Fibroblast of lung (primary cell): ENCODE results near the gene HPSE2. TPM values are rescaled to one million over a fixed set of nuclear protein-coding genes. Genes with fewer than 3 reads are reported as not detected.

ENCODE experiments used
- DNase-seq, 2 donors: peaks; one replicate each; pipeline versions ENCODE4 v3.0.0 to v3.0.0-alpha.2; 2010; ENCODE audit warnings: low read depth in 2 of 2
- H2AFZ ChIP-seq: 2 replicates; pipeline ENCODE4 v1.5.1; 2012; ENCODE audit warnings: low read length, control low read depth, inconsistent platforms
- H3K27ac ChIP-seq: 2 replicates; pipeline ENCODE4 v1.5.1; 2011; ENCODE audit warnings: low read length, control low read depth; ENCODE audit not compliant: insufficient read depth
- H3K27me3 ChIP-seq: 2 replicates; pipeline ENCODE4 v1.5.1; 2011; ENCODE audit warnings: mild to moderate bottlenecking, low read length; ENCODE audit not compliant: control insufficient read depth, insufficient read depth
- H3K36me3 ChIP-seq: 2 replicates; pipeline ENCODE4 v1.5.1; 2011; ENCODE audit warnings: low read length; ENCODE audit not compliant: control insufficient read depth, insufficient read depth
- H3K4me1 ChIP-seq: 2 replicates; pipeline ENCODE4 v1.5.1; 2011; ENCODE audit warnings: low read length; ENCODE audit not compliant: control insufficient read depth, insufficient read depth; ENCODE audit errors: extremely low read depth
- H3K4me2 ChIP-seq: 2 replicates; pipeline ENCODE4 v1.5.1; 2011; ENCODE audit warnings: low read length, control low read depth; ENCODE audit not compliant: insufficient read depth; ENCODE audit errors: extremely low read depth
- H3K4me3 ChIP-seq, 4 experiments: fragments of 200-600 bp in 1 of 4; sonication (generic) in 1 of 4; replicated peaks in 1 of 4; 2 replicates each; pipeline ENCODE4 v1.5.1; 2011 to 2016; ENCODE audit warnings: low read length in 4 of 4, low read depth in 3 of 4, mild to moderate bottlenecking in 3 of 4, control low read depth in 2 of 4, inconsistent platforms in 1 of 4, mixed read lengths in 1 of 4; ENCODE audit not compliant: insufficient read depth in 1 of 4; ENCODE audit errors: control extremely low read depth in 1 of 4
- H3K79me2 ChIP-seq: 2 replicates; pipeline ENCODE4 v1.5.1; 2012; ENCODE audit warnings: mild to moderate bottlenecking, low read length, inconsistent platforms; ENCODE audit not compliant: control insufficient read depth, insufficient read depth
- H3K9ac ChIP-seq: 2 replicates; pipeline ENCODE4 v1.5.1; 2011; ENCODE audit warnings: mild to moderate bottlenecking, low read length, control low read depth; ENCODE audit not compliant: insufficient read depth
- H3K9me3 ChIP-seq: 2 replicates; pipeline ENCODE4 v1.5.1; 2012; ENCODE audit warnings: low read depth, low read length; ENCODE audit not compliant: control insufficient read depth, insufficient read depth
- H4K20me1 ChIP-seq: 2 replicates; pipeline ENCODE4 v1.5.1; 2011; ENCODE audit warnings: low read length; ENCODE audit not compliant: control insufficient read depth, insufficient read depth; ENCODE audit errors: extremely low read depth
- EZH2 ChIP-seq: IDR thresholded peaks from 2 replicates; pipeline ENCODE4 v1.5.1; 2012; ENCODE audit warnings: low read length, control low read depth, mild to moderate bottlenecking; ENCODE audit errors: missing control alignments
- polyA plus RNA-seq, 2 donors: library from polyadenylated mRNA; depleted of rRNA in 1 of 2; stranded (reverse) in 1 of 2; unstranded in 1 of 2; fragments of >200 nt; gene quantifications; 2 replicates each; pipeline ENCODE4 v1.2.1, GENCODE V29; 2011 to 2012; ENCODE audit warnings: missing spikeins in 1 of 2
- total RNA-seq: library from RNA; depleted of rRNA; stranded (reverse); fragments of >200 nt; gene quantifications from 2 replicates; pipeline ENCODE4 v1.2.1, GENCODE V29; 2014
- TF ChIP-seq, protein P1 (sequence below), 2 donors: IDR thresholded peaks in 1 of 2; conservative IDR thresholded peaks in 1 of 2; 1 replicate in 1 of 2; 2 replicates in 1 of 2; pipeline ENCODE4 v1.5.1; 2011 to 2012; ENCODE audit warnings: low read length in 2 of 2, control low read depth in 1 of 2, inconsistent platforms in 1 of 2, low read depth in 1 of 2, mild to moderate bottlenecking in 1 of 2

The HPSE2 gene
- total and polyA plus RNA-seq, 2 donors (not counting 1 experiment from before 2014, with no cell fraction given), result 0.02 to 0.17 TPM

GRCh38 chr10:98517672-98518071 lies 718.0 kb downstream of the HPSE2 start:
- Histone ChIP-seq H3K79me2 (no peaks in the 10 kb centered on the region), H3K9me3 (no peaks in the 10 kb centered on the region), H3K4me2 (no peak overlapping the region), H3K27me3 (no peaks in the 10 kb centered on the region), H3K4me3 (no peak overlapping the region), H4K20me1 (no peaks in the 10 kb centered on the region), H3K36me3 (no peaks in the 10 kb centered on the region), H2AFZ (no peak overlapping the region), H3K4me1 (no peaks in the 10 kb centered on the region), H3K27ac (no peak overlapping the region), H3K9ac (no peak overlapping the region)
- TF ChIP-seq EZH2, result no peak
- TF ChIP-seq, protein P1, sequence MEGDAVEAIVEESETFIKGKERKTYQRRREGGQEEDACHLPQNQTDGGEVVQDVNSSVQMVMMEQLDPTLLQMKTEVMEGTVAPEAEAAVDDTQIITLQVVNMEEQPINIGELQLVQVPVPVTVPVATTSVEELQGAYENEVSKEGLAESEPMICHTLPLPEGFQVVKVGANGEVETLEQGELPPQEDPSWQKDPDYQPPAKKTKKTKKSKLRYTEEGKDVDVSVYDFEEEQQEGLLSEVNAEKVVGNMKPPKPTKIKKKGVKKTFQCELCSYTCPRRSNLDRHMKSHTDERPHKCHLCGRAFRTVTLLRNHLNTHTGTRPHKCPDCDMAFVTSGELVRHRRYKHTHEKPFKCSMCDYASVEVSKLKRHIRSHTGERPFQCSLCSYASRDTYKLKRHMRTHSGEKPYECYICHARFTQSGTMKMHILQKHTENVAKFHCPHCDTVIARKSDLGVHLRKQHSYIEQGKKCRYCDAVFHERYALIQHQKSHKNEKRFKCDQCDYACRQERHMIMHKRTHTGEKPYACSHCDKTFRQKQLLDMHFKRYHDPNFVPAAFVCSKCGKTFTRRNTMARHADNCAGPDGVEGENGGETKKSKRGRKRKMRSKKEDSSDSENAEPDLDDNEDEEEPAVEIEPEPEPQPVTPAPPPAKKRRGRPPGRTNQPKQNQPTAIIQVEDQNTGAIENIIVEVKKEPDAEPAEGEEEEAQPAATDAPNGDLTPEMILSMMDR (conservative IDR thresholded peaks at IDR 0.05 in 1 of 2, IDR thresholded peaks at IDR 0.05 in 1 of 2; ENCODE audit: low read depth in 1 of 2, low read length in 2 of 2), result no peak
- DNase-seq, result no peak

DNA sequence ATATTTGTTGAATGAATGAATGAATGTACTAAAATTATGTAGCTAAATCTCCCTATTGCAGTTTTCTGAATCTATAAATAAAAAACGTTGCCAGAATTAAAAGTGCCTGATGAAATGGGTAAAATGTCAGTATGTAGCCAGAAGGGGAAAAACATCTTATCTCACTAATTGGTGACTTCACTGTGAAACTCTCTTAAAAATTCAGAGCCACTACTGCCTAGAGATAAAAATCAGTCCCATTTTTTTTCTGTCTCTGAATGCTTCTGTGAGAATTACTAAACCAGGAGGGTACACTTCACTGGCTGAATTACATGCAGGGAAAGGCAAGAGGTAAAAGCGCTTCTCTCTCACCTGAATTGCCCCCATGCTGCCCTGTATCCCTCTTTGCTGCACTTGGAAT lies 719.3 kb downstream of the HPSE2 start:
- H2AFZ ChIP-seq, result no peak overlapping the region
- no peak overlapping the region for H3K9ac ChIP-seq
- TF ChIP-seq, protein P1 (conservative IDR thresholded peaks at IDR 0.05 in 1 of 2, IDR thresholded peaks at IDR 0.05 in 1 of 2; ENCODE audit: low read depth in 1 of 2, low read length in 2 of 2), result no peak
- no peak for TF ChIP-seq EZH2
- H3K4me1 ChIP-seq, result no peaks in the 10 kb centered on the region
- no peaks in the 10 kb centered on the region for H3K9me3 ChIP-seq
- H3K36me3 ChIP-seq, result no peaks in the 10 kb centered on the region
- H4K20me1 ChIP-seq, result no peaks in the 10 kb centered on the region
- no peak for DNase-seq
- no peaks in the 10 kb centered on the region for H3K79me2 ChIP-seq
- no peak overlapping the region for H3K27ac ChIP-seq
- H3K27me3 ChIP-seq, result no peaks in the 10 kb centered on the region
- H3K4me2 ChIP-seq, result no peak overlapping the region
- no peak overlapping the region for H3K4me3 ChIP-seq

DNA sequence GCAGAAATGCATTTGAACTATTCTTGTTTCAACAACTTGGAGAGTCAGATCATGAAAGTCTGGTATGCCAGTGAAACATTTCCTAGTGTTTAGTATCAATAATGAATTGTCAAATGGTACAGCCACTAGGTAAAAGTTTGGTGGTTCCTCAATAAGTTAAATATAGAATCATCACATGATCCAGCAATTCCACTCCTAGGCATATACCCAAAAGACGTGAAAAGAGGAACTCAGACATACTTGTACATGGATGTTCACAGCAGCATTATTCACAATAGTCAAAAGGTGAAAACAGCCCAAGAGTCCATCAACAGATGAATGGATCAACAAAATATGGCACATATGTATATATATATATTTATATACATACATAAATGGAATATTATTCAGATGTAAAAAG lies 721.9 kb downstream of the HPSE2 start:
- no peak for DNase-seq
- H4K20me1 ChIP-seq, result no peaks in the 10 kb centered on the region
- H3K9ac ChIP-seq, result no peak overlapping the region
- H2AFZ ChIP-seq, result no peak overlapping the region
- no peak for TF ChIP-seq EZH2
- TF ChIP-seq, protein P1 (conservative IDR thresholded peaks at IDR 0.05 in 1 of 2, IDR thresholded peaks at IDR 0.05 in 1 of 2; ENCODE audit: low read depth in 1 of 2, low read length in 2 of 2), result no peak
- no peaks in the 10 kb centered on the region for H3K9me3 ChIP-seq
- H3K79me2 ChIP-seq, result no peaks in the 10 kb centered on the region
- no peaks in the 10 kb centered on the region for H3K27me3 ChIP-seq
- H3K4me2 ChIP-seq, result no peak overlapping the region
- no peaks in the 10 kb centered on the region for H3K4me1 ChIP-seq
- H3K4me3 ChIP-seq, result no peak overlapping the region
- H3K36me3 ChIP-seq, result no peaks in the 10 kb centered on the region
- no peak overlapping the region for H3K27ac ChIP-seq
